ENCODE data around the gene NFAM1.

DNA sequence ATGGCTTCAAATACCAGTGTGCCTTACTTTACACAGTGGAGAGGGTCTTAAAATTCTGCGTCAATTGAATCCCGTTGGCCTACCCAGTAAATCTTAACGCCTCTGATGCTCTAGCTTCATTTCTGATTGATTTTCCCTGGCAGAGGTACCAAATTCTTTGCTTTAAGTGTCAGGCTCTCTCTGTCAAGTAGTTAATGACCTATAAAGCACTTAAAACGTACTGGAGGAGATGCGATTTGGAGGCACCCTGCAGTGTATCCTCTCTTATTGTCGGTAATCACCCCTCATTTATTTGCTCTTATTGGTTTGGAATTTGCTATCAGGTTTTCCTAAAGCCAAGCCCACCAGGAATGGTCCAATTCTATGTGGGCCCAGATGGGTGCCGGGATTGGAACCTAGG, 59.2 kb downstream of the NFAM1 start:
- TF ChIP-seq, protein P1, sequence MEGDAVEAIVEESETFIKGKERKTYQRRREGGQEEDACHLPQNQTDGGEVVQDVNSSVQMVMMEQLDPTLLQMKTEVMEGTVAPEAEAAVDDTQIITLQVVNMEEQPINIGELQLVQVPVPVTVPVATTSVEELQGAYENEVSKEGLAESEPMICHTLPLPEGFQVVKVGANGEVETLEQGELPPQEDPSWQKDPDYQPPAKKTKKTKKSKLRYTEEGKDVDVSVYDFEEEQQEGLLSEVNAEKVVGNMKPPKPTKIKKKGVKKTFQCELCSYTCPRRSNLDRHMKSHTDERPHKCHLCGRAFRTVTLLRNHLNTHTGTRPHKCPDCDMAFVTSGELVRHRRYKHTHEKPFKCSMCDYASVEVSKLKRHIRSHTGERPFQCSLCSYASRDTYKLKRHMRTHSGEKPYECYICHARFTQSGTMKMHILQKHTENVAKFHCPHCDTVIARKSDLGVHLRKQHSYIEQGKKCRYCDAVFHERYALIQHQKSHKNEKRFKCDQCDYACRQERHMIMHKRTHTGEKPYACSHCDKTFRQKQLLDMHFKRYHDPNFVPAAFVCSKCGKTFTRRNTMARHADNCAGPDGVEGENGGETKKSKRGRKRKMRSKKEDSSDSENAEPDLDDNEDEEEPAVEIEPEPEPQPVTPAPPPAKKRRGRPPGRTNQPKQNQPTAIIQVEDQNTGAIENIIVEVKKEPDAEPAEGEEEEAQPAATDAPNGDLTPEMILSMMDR (IDR thresholded peaks at IDR 0.05) = no peak
- no peak for TF ChIP-seq POLR2A (IDR thresholded peaks at IDR 0.05)

Data from uterus (tissue), 2 donors.